K562 treated with DMSO at 1 percent for 4 hours (cell line): ENCODE measurements around the gene KRT71. TPM values are rescaled to one million over a fixed set of nuclear protein-coding genes. Genes with fewer than 3 reads are reported as not detected.

Source experiments
- total RNA-seq: library from RNA; unstranded; fragments of 300-600 nt; gene quantifications from 2 replicates; pipeline ENCODE4 v1.2.3, GENCODE V29; 2022; ENCODE audit not compliant: insufficient read depth

The KRT71 gene
- total RNA-seq = not detected in 2 replicates

GRCh38 chr12:52552681-52553195, at the start of gene KRT71:
TSS of gene KRT71 (minus strand) at chr12:52553145. CDS start at chr12:52553077, 68 bp downstream.

GRCh38 chr12:52600941-52601481, 48.1 kb upstream of the KRT71 start, which contains the start of gene KRT72:
TSS of gene KRT72 (minus strand) at chr12:52601463. CDS start at chr12:52601452, 11 bp downstream.

GRCh38 chr12:52573743-52574142, 20.8 kb upstream of the KRT71 start, which contains the start of gene KRT74:
TSS of gene KRT74 (minus strand) at chr12:52573843. CDS start at chr12:52573777, 66 bp downstream.

GRCh38 chr12:52519826-52520662, 32.9 kb downstream of the KRT71 start, which contains the start of gene KRT5:
TSS of gene KRT5 (minus strand) at chr12:52520394. CDS start at chr12:52520296, 98 bp downstream.

Other genes with a start within 250 kb of the KRT71 start
- gene KRT83, start 231.7 kb downstream of the KRT71 start, total RNA-seq = not detected in 2 replicates
- not detected in 2 replicates for gene KRT85, start 185.7 kb downstream of the KRT71 start, total RNA-seq
- not detected in 2 replicates for gene KRT84, start 167.5 kb downstream of the KRT71 start, total RNA-seq
- not detected in 2 replicates for gene KRT82, start 146.8 kb downstream of the KRT71 start, total RNA-seq
- not detected in 2 replicates for gene KRT75, start 118.8 kb downstream of the KRT71 start, total RNA-seq
- not detected in 2 replicates for gene KRT6B, start 101.0 kb downstream of the KRT71 start, total RNA-seq
- not detected in 2 replicates for gene KRT6C, start 79.3 kb downstream of the KRT71 start, total RNA-seq
- not detected in 2 replicates for gene KRT6A, start 59.9 kb downstream of the KRT71 start, total RNA-seq
- not detected in 2 replicates for gene KRT5, start 32.8 kb downstream of the KRT71 start, total RNA-seq
- gene KRT74, start 20.7 kb upstream of the KRT71 start, total RNA-seq = not detected in 2 replicates
- gene KRT72, start 48.3 kb upstream of the KRT71 start, total RNA-seq = 0.35 TPM in 1 of 2 replicates, not detected in the other
- not detected in 2 replicates for gene KRT73, start 65.4 kb upstream of the KRT71 start, total RNA-seq
- 0.84 TPM in 1 of 2 replicates, not detected in the other for gene KRT2, start 99.1 kb upstream of the KRT71 start, total RNA-seq
- gene KRT1, start 127.3 kb upstream of the KRT71 start, total RNA-seq = not detected in 2 replicates
- not detected in 2 replicates for gene KRT77, start 150.4 kb upstream of the KRT71 start, total RNA-seq
- gene KRT76, start 224.2 kb upstream of the KRT71 start, total RNA-seq = not detected in 2 replicates
- not detected in 2 replicates for gene KRT3, start 243.0 kb upstream of the KRT71 start, total RNA-seq